ENCODE measurements around the gene SLC12A8.

DNA sequence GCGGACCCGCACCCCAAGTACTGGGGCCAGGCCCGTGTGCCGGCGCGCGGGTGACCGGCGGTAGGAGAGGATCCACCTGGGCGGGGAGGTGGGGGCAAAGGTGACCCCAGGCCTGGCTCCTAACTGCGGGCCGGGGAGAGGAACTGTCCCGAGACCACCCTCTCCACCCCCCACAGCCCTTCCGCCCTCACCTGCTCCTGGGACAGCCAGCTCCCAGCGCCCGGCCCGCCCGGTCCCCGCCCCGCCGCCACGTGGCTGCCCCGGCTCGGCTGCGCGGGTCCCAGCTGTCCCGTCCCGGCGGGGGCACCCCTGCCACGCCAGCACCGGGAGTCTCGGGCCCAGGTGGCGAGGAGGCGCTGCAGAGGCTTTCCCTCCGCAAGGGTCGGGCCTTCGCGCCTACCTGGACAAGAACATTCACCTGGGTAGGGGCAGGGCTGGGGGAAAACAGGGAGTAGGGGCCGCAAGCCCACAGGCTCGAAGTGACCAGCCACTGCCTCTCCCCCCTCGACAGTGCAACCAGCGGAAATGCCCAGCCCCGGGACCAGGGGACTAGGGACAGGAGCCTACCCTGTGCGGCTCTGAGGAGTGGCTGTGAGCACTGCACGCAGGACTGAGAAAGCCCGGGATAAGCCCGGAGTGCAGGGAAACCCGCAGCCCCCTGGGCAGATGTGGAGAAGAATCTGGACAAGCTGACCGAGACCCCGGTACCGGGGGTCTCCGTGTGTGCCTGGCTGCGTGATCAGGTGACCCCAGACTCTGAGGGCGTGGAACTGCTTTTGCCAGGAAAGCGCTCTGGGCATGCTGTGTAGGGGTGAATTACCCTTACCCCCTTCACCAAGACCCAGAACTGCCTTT lies at the start of gene SLC12A8:
- TF ChIP-seq, protein P1, sequence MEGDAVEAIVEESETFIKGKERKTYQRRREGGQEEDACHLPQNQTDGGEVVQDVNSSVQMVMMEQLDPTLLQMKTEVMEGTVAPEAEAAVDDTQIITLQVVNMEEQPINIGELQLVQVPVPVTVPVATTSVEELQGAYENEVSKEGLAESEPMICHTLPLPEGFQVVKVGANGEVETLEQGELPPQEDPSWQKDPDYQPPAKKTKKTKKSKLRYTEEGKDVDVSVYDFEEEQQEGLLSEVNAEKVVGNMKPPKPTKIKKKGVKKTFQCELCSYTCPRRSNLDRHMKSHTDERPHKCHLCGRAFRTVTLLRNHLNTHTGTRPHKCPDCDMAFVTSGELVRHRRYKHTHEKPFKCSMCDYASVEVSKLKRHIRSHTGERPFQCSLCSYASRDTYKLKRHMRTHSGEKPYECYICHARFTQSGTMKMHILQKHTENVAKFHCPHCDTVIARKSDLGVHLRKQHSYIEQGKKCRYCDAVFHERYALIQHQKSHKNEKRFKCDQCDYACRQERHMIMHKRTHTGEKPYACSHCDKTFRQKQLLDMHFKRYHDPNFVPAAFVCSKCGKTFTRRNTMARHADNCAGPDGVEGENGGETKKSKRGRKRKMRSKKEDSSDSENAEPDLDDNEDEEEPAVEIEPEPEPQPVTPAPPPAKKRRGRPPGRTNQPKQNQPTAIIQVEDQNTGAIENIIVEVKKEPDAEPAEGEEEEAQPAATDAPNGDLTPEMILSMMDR (IDR thresholded peaks at IDR 0.05 in 2 of 3, conservative IDR thresholded peaks at IDR 0.05 in 1 of 3; ENCODE audit: insufficient read depth in 2 of 3, low read depth in 1 of 3, low read length in 3 of 3): no peak
- TF ChIP-seq SMC3 (conservative IDR thresholded peaks at IDR 0.05; ENCODE audit: insufficient read depth, low read depth, low read length) (no peak), ZBTB7A (IDR thresholded peaks at IDR 0.05; ENCODE audit: borderline replicate concordance, control insufficient read depth, low read depth, low read length) (no peak), NR2C2 (CRISPR knock-in tag; IDR thresholded peaks at IDR 0.05) (no peak), NR2C2 (tag; IDR thresholded peaks at IDR 0.05) (no peak), SREBF2 (CRISPR knock-in tag; IDR thresholded peaks at IDR 0.05) (no peak), RAD21 (CRISPR knock-in tag; conservative IDR thresholded peaks at IDR 0.05 in 1 of 2, IDR thresholded peaks at IDR 0.05 in 1 of 2) (no peak), BMI1 (IDR thresholded peaks at IDR 0.05; ENCODE audit: low read length) (no peak), PHF21A (IDR thresholded peaks at IDR 0.05; ENCODE audit: borderline replicate concordance, low read depth) (no peak), ZFX (CRISPR knock-in tag; IDR thresholded peaks at IDR 0.05) (no peak), PRMT5 (CRISPR knock-in tag; IDR thresholded peaks at IDR 0.05) (no peak), ZNF140 (CRISPR knock-in tag; IDR thresholded peaks at IDR 0.05) (no peak), ATF1 (CRISPR knock-in tag; IDR thresholded peaks at IDR 0.05) (no peak), ATF1 (tag; IDR thresholded peaks at IDR 0.05) (no peak)
